HG02759 (cell line): Measurements from ENCODE around the gene CEACAM20.
"Not testable (repeated sequence)": the region's sequence is repeated elsewhere in the genome, so short reads cannot be mapped to it uniquely, and the experiment has no call there.

Experiments
- ATAC-seq: cut with Tn5 transposase; IDR thresholded peaks from one replicate; pipeline ENCODE4 v1.9.1; 2021; ENCODE audit warnings: mild to moderate bottlenecking, moderate library complexity; ENCODE audit not compliant: unreplicated experiment

The CEACAM20 gene

GRCh38 chr19:44529536-44529935 lies at the start of gene CEACAM20:
CEACAM20 (minus strand) TSS chr19:44529675; CDS start chr19:44529509, 166 bp downstream.
- no peak for ATAC-seq

- ATAC-seq: no peak
Measured at GRCh38 chr19:44577566-44577874, 48.0 kb upstream of the CEACAM20 start.

- no peak for ATAC-seq
Measured at GRCh38 chr19:44576843-44577565, 47.5 kb upstream of the CEACAM20 start.

- ATAC-seq: no peak
Measured at GRCh38 chr19:44575116-44575700, 45.7 kb upstream of the CEACAM20 start.

- no peak for ATAC-seq
Measured at GRCh38 chr19:44574186-44574950, 44.9 kb upstream of the CEACAM20 start.

- ATAC-seq: no peak
Measured at GRCh38 chr19:44573627-44574026, 44.2 kb upstream of the CEACAM20 start.

GRCh38 chr19:44573183-44573582 lies 43.7 kb upstream of the CEACAM20 start:
- ATAC-seq: no peak

GRCh38 chr19:44572581-44572900 lies 43.1 kb upstream of the CEACAM20 start:
- no peak for ATAC-seq

- no peak for ATAC-seq
Measured at GRCh38 chr19:44571830-44572580, 42.5 kb upstream of the CEACAM20 start.

GRCh38 chr19:44570984-44571684 lies 41.7 kb upstream of the CEACAM20 start:
- ATAC-seq: no peak

GRCh38 chr19:44570603-44570983 lies 41.1 kb upstream of the CEACAM20 start:
- ATAC-seq: no peak

GRCh38 chr19:44567745-44568144 lies 38.3 kb upstream of the CEACAM20 start:
- no peak for ATAC-seq

- no peak for ATAC-seq
Measured at GRCh38 chr19:44566984-44567383, 37.5 kb upstream of the CEACAM20 start.

GRCh38 chr19:44563086-44563655 lies 33.7 kb upstream of the CEACAM20 start:
- not testable (repeated sequence) for ATAC-seq

- ATAC-seq: no peak
Measured at GRCh38 chr19:44557933-44558332, 28.5 kb upstream of the CEACAM20 start.

GRCh38 chr19:44554641-44555246 lies 25.3 kb upstream of the CEACAM20 start:
- ATAC-seq: no peak

- no peak for ATAC-seq
Measured at GRCh38 chr19:44553478-44554171, 24.1 kb upstream of the CEACAM20 start.

- no peak for ATAC-seq
Measured at GRCh38 chr19:44552324-44552723, 22.8 kb upstream of the CEACAM20 start.

- ATAC-seq: no peak
Measured at GRCh38 chr19:44551850-44552249, 22.4 kb upstream of the CEACAM20 start.

GRCh38 chr19:44550976-44551375 lies 21.5 kb upstream of the CEACAM20 start:
- not testable (repeated sequence) for ATAC-seq
